GM18505 (cell line): ENCODE data around the gene ATP2B2.
"Not testable (repeated sequence)": the region's sequence is repeated elsewhere in the genome, so short reads cannot be mapped to it uniquely, and the experiment has no call there.

ENCODE experiments used
- ATAC-seq: cut with Tn5 transposase; IDR thresholded peaks from one replicate; pipeline ENCODE4 v1.9.1; 2021; ENCODE audit not compliant: unreplicated experiment
- POLR2A ChIP-seq: IDR thresholded peaks from 4 replicates; pipeline ENCODE4 v1.6.1; 2011; ENCODE audit warnings: borderline replicate concordance; ENCODE audit not compliant: insufficient read depth, insufficient read length; ENCODE audit errors: extremely low read depth

Gene ATP2B2

GRCh38 chr3:10306156-10306555, 199.2 kb downstream of the ATP2B2 start:
- no peak for ATAC-seq
- no peak for TF ChIP-seq POLR2A

GRCh38 chr3:10305331-10305902, 200.0 kb downstream of the ATP2B2 start:
- no peak for ATAC-seq
- TF ChIP-seq POLR2A: no peak

GRCh38 chr3:10304905-10305304, 200.5 kb downstream of the ATP2B2 start:
- TF ChIP-seq POLR2A: no peak
- ATAC-seq: no peak

GRCh38 chr3:10303785-10304184, 201.6 kb downstream of the ATP2B2 start:
- TF ChIP-seq POLR2A: no peak
- no peak for ATAC-seq

GRCh38 chr3:10303105-10303504, 202.3 kb downstream of the ATP2B2 start:
- ATAC-seq: no peak
- no peak for TF ChIP-seq POLR2A

- ATAC-seq: no peak
- TF ChIP-seq POLR2A: no peak
These were observed 205.3 kb downstream of the ATP2B2 start for GRCh38 chr3:10300087-10300486.

- TF ChIP-seq POLR2A: no peak
- no peak for ATAC-seq
These were observed 205.7 kb downstream of the ATP2B2 start for GRCh38 chr3:10299679-10300078.

- ATAC-seq: no peak
- TF ChIP-seq POLR2A: no peak
These were observed 206.2 kb downstream of the ATP2B2 start for GRCh38 chr3:10299175-10299574.

- not testable (repeated sequence) for ATAC-seq
These were observed 207.3 kb downstream of the ATP2B2 start for GRCh38 chr3:10298064-10298463.

GRCh38 chr3:10294030-10294586, 211.3 kb downstream of the ATP2B2 start:
- no peak for ATAC-seq
- TF ChIP-seq POLR2A: no peak

GRCh38 chr3:10292505-10293419, 212.6 kb downstream of the ATP2B2 start, which contains the start of gene GHRL:
Gene GHRL, minus strand, starts transcription at chr3:10292947. Its CDS starts 2,767 bp downstream, at chr3:10290180.
- TF ChIP-seq POLR2A: peak; percentile 56
- peak; percentile 73 for ATAC-seq

GRCh38 chr3:10291641-10292040, 213.7 kb downstream of the ATP2B2 start:
- no peak for ATAC-seq
- TF ChIP-seq POLR2A: no peak

GRCh38 chr3:10290481-10291176, 214.8 kb downstream of the ATP2B2 start:
- ATAC-seq: no peak
- no peak for TF ChIP-seq POLR2A
